Endothelial cell of umbilical vein (primary cell): ENCODE results near the gene FNBP1L. TPM values are rescaled to one million over a fixed set of nuclear protein-coding genes. Genes with fewer than 3 reads are reported as not detected.

Experiments used
- BruUV-seq: library from RNA; stranded (reverse); fragments of 400-500 nt; replicated peaks from 2 replicates; lab custom pipeline; 2021; lab: Mats Ljungman, UMichigan
- CTCF ChIA-PET: fragments of 300-600, 350-600 bp; sonication (Branson Sonifier 250); formaldehyde crosslinking; loops from one replicate; lab custom pipeline; 2021; ENCODE audit warnings: antibody characterized with exemption, inconsistent platforms; lab: Charles Lee
- POLR2A ChIA-PET: fragments of 300-600, 350-600 bp; sonication (Branson Sonifier 250); formaldehyde crosslinking; loops from one replicate; lab custom pipeline; 2021; ENCODE audit warnings: antibody characterized with exemption, inconsistent platforms; lab: Charles Lee
- DNase-seq: peaks from one replicate; pipeline ENCODE4 v3.0.0-alpha.2; 2011; ENCODE audit warnings: low read depth, low spot score
- FAIRE-seq: peaks from 2 replicates; lab custom pipeline; 2011; peaks lifted over from hg19 to GRCh38; lab: Jason Lieb, UNC
- H2AFZ ChIP-seq: 2 replicates; pipeline ENCODE4 v1.6.0; 2012; ENCODE audit warnings: low read depth, low read length, control low read depth, inconsistent platforms
- H3K27ac ChIP-seq: 2 replicates; pipeline ENCODE4 v1.5.1; 2011; ENCODE audit warnings: low read depth, mild to moderate bottlenecking, control low read depth, low read length, moderate library complexity; ENCODE audit not compliant: insufficient read depth
- H3K27me3 ChIP-seq, 2 experiments: 2 replicates each; pipeline versions ENCODE4 v1.6.0 to v1.6.1; 2011; ENCODE audit warnings: low read length in 2 of 2, mixed read lengths in 1 of 2; ENCODE audit not compliant: control insufficient read depth in 2 of 2, insufficient read depth in 2 of 2
- H3K36me3 ChIP-seq, 2 experiments: 2 replicates in 1 of 2; 3 replicates in 1 of 2; pipeline ENCODE4 v1.5.1; 2011; ENCODE audit warnings: low read length in 2 of 2, mild to moderate bottlenecking in 1 of 2, moderate library complexity in 1 of 2; ENCODE audit not compliant: control insufficient read depth in 2 of 2, insufficient read depth in 2 of 2; ENCODE audit errors: extremely low read depth in 1 of 2
- H3K4me1 ChIP-seq: 3 replicates; pipeline ENCODE4 v1.5.1; 2011; ENCODE audit warnings: mild to moderate bottlenecking, low read length; ENCODE audit not compliant: control insufficient read depth, insufficient read depth; ENCODE audit errors: extremely low read depth
- H3K4me2 ChIP-seq: 2 replicates; pipeline ENCODE4 v1.6.1; 2011; ENCODE audit warnings: low read length, control low read depth, mixed read lengths; ENCODE audit not compliant: insufficient read depth
- H3K4me3 ChIP-seq, 3 experiments: fragments of 200-600 bp in 1 of 3; sonication (generic), shearing (Covaris generic) in 1 of 3; replicated peaks in 1 of 3; 2 replicates each; pipeline ENCODE4 v1.5.1; 2011 to 2016; ENCODE audit warnings: control low read depth in 3 of 3, low read length in 3 of 3, mild to moderate bottlenecking in 2 of 3, inconsistent platforms in 1 of 3, low read depth in 1 of 3, moderate library complexity in 1 of 3; ENCODE audit not compliant: insufficient read depth in 1 of 3
- H3K79me2 ChIP-seq: 2 replicates; pipeline ENCODE4 v1.6.0; 2012; ENCODE audit warnings: low read length, inconsistent platforms; ENCODE audit not compliant: control insufficient read depth, insufficient read depth
- H3K9ac ChIP-seq: replicated peaks from 2 replicates; pipeline ENCODE3; 2011; ENCODE audit warnings: low read length, control low read depth; ENCODE audit not compliant: insufficient read depth; ENCODE audit errors: extremely low read depth
- H3K9me1 ChIP-seq: replicated peaks from 3 replicates; pipeline ENCODE4 v1.6.0; 2011; ENCODE audit warnings: mild to moderate bottlenecking, low read length; ENCODE audit not compliant: control insufficient read depth, insufficient read depth; ENCODE audit errors: extremely low read depth
- H3K9me3 ChIP-seq: replicated peaks from 2 replicates; pipeline ENCODE4 v1.5.1; 2012; ENCODE audit warnings: low read length, inconsistent platforms; ENCODE audit not compliant: control insufficient read depth, insufficient read depth
- H4K20me1 ChIP-seq: replicated peaks from 2 replicates; pipeline ENCODE3; 2011; ENCODE audit warnings: mild to moderate bottlenecking, low read length; ENCODE audit not compliant: control insufficient read depth, insufficient read depth; ENCODE audit errors: extremely low read depth
- EZH2 ChIP-seq: IDR thresholded peaks from 2 replicates; pipeline ENCODE4 v1.6.1; 2012; ENCODE audit warnings: borderline replicate concordance, low read depth, mild to moderate bottlenecking, moderate library complexity, low read length, inconsistent platforms; ENCODE audit not compliant: severe bottlenecking
- FOS ChIP-seq: IDR thresholded peaks from 2 replicates; pipeline ENCODE4 v1.6.1; 2011; ENCODE audit warnings: mild to moderate bottlenecking, low read length, moderate library complexity, borderline replicate concordance; ENCODE audit not compliant: insufficient read depth
- GATA2 ChIP-seq: IDR thresholded peaks from 2 replicates; pipeline ENCODE4 v1.7.0; 2011; ENCODE audit warnings: low read depth, mild to moderate bottlenecking, moderate library complexity, mixed read lengths, low read length; ENCODE audit not compliant: insufficient read length, insufficient read depth
- JUN ChIP-seq: IDR thresholded peaks from 2 replicates; pipeline ENCODE4 v1.6.1; 2011; ENCODE audit warnings: borderline replicate concordance, low read depth; ENCODE audit not compliant: insufficient read length, insufficient read depth
- MYC ChIP-seq: IDR thresholded peaks from one replicate; pipeline ENCODE4 v1.6.1; 2011; ENCODE audit warnings: mild to moderate bottlenecking, low read depth, low read length
- POLR2A ChIP-seq: IDR thresholded peaks from 2 replicates; pipeline ENCODE4 v1.6.1; 2012; ENCODE audit warnings: low read depth, mild to moderate bottlenecking, control low read depth, low read length
- POLR2AphosphoS5 ChIP-seq: IDR thresholded peaks from 2 replicates; pipeline ENCODE4 v1.6.1; 2012; ENCODE audit warnings: low read depth, mild to moderate bottlenecking, control low read depth, low read length, moderate library complexity; ENCODE audit not compliant: insufficient read depth
- dilution Hi-C: fragments of 300-500 bp; cut with MboI; formaldehyde crosslinking; loops from one replicate; pipeline ENCODE4 v1.15.0; 2019; ENCODE audit warnings: low sequenced_read_pairs; ENCODE audit not compliant: extremely low pct_ligation_motif_present
- intact Hi-C: fragments of 100-400 bp; cut with micrococcal nuclease; formaldehyde crosslinking; loops from one replicate; pipeline ENCODE4 v1.10.0; 2022
- polyA plus RNA-seq, 4 experiments: library from polyadenylated mRNA; depleted of rRNA in 3 of 4; stranded (reverse) in 3 of 4; unstranded in 1 of 4; fragments of >200 nt; gene quantifications; 2 replicates each; pipeline versions ENCODE4 v1.2.1 to v1.2.3, GENCODE V29; 2011 to 2012; ENCODE audit warnings: missing spikeins in 1 of 4
- total RNA-seq: library from RNA; stranded (reverse); gene quantifications from 2 replicates; pipeline ENCODE4 v1.2.3, GENCODE V29; 2021
- TF ChIP-seq, protein P1 (sequence below), 2 donors: IDR thresholded peaks; 1 replicate in 1 of 2; 2 replicates in 1 of 2; pipeline ENCODE4 v1.5.1; 2011; ENCODE audit warnings: low read length in 2 of 2, mild to moderate bottlenecking in 2 of 2, moderate library complexity in 2 of 2, control low read depth in 1 of 2, inconsistent platforms in 1 of 2, low read depth in 1 of 2; ENCODE audit not compliant: insufficient read depth in 1 of 2; ENCODE audit errors: extremely low read depth in 1 of 2
- TF ChIP-seq, protein P2 (sequence below): IDR thresholded peaks from 2 replicates; pipeline ENCODE4 v1.6.1; 2011; ENCODE audit not compliant: insufficient read depth, insufficient read length

FNBP1L gene
- total and polyA plus RNA-seq, 2 donors (not counting 3 experiments of a cell fraction or from before 2014, with no cell fraction given), result 28.1 to 56.4 TPM

DNA sequence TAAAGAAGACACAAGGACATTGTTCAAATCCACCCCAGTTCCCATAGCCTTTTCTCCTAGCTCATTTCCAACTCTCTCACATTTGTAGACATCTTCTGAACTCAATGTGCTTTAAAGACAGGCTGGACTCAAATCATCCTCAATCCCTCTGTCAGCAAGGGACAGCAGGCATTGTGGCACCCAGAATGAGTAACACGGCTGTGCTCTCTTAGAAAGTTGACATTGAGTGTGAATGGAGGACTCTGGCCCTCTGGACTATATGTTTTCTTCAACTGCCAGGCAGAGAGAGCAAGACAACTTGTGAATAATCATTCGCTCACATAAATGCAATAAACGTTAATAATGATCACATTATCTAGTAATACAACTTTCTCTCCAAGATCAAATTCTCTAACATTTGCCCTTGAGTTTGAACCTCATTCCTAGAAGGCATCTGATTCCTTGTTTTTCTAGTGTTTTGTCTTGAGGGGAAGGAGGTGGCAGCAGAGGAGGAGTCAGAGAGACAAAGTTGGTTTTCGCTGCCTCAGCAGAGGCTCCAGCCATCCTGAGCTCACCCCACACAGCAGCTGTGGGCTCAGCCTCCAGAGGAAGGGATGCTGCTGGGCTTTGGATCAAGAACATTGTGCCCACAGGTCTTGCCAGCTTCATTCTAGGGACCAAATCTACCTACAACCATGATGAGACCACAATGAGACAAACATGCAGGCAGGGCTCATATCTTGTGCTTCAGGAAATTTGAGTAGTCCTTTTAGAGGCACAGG lies 148.6 kb downstream of the FNBP1L start:
- no peak for FAIRE-seq

More for the DNA sequence above, 148.6 kb downstream of the FNBP1L start:
- no peak overlapping the region for H3K4me2 ChIP-seq
- peaks cover 0 to 3% of the 10 kb centered on the region in 2 experiments for H3K36me3 ChIP-seq
- no peaks in the 10 kb centered on the region for H4K20me1 ChIP-seq
- POLR2A ChIA-PET, result no interaction called here
- no peaks in the 10 kb centered on the region for H3K9me1 ChIP-seq
- peaks cover 9% of the 10 kb centered on the region for H3K4me1 ChIP-seq
- no peak for TF ChIP-seq POLR2AphosphoS5
- TF ChIP-seq EZH2, result no peak
- TF ChIP-seq, protein P1, sequence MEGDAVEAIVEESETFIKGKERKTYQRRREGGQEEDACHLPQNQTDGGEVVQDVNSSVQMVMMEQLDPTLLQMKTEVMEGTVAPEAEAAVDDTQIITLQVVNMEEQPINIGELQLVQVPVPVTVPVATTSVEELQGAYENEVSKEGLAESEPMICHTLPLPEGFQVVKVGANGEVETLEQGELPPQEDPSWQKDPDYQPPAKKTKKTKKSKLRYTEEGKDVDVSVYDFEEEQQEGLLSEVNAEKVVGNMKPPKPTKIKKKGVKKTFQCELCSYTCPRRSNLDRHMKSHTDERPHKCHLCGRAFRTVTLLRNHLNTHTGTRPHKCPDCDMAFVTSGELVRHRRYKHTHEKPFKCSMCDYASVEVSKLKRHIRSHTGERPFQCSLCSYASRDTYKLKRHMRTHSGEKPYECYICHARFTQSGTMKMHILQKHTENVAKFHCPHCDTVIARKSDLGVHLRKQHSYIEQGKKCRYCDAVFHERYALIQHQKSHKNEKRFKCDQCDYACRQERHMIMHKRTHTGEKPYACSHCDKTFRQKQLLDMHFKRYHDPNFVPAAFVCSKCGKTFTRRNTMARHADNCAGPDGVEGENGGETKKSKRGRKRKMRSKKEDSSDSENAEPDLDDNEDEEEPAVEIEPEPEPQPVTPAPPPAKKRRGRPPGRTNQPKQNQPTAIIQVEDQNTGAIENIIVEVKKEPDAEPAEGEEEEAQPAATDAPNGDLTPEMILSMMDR (IDR thresholded peaks at IDR 0.05; ENCODE audit: extremely low read depth in 1 of 2, insufficient read depth in 1 of 2, low read depth in 1 of 2, low read length in 2 of 2), result no peak
- TF ChIP-seq JUN, result no peak
- TF ChIP-seq GATA2, result no peak
- TF ChIP-seq FOS, result no peak
- TF ChIP-seq MYC, result no peak
- no peak for TF ChIP-seq POLR2A
- TF ChIP-seq, protein P2, sequence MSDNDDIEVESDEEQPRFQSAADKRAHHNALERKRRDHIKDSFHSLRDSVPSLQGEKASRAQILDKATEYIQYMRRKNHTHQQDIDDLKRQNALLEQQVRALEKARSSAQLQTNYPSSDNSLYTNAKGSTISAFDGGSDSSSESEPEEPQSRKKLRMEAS, result no peak
- no peak overlapping the region for H2AFZ ChIP-seq
- intact Hi-C loops, result no loop called here
- H3K9me3 ChIP-seq, result no peaks in the 10 kb centered on the region
- H3K79me2 ChIP-seq, result peaks cover 97% of the 10 kb centered on the region
- H3K27ac ChIP-seq, result no peak overlapping the region
- dilution Hi-C loops, result no loop called here
- H3K9ac ChIP-seq, result no peak overlapping the region
- CTCF ChIA-PET, result interaction anchor here (0.8 to 1.1 kb wide), 2 partner anchors 160 to 218 kb away, joined by 3 read pairs; no protein-coding TSS in a partner anchor
- DNase-seq, result no peak
- H3K4me3 ChIP-seq, result no peak overlapping the region
- H3K27me3 ChIP-seq, result no peaks in the 10 kb centered on the region
- BruUV-seq, result no TSS peak
